Muscle of leg (tissue), 11 donors: ENCODE measurements around the gene GALC. TPM values are rescaled to one million over a fixed set of nuclear protein-coding genes. Genes with fewer than 3 reads are reported as not detected.
A peak's percentile ranks its signal among the peaks of the same experiment; 100 is the strongest.

Source experiments
- DNase-seq: peaks from one replicate; pipeline ENCODE4 v3.0.0; 2013
- H3K27ac ChIP-seq: one replicate; pipeline ENCODE4 v1.5.1; 2013; ENCODE audit warnings: mild to moderate bottlenecking, low read length, control low read depth
- H3K27me3 ChIP-seq: one replicate; pipeline ENCODE4 v1.6.1; 2013; ENCODE audit warnings: low read length; ENCODE audit not compliant: control insufficient read depth, insufficient read depth
- H3K36me3 ChIP-seq: one replicate; pipeline ENCODE4 v1.6.1; 2013; ENCODE audit warnings: low read length; ENCODE audit not compliant: control insufficient read depth, insufficient read depth
- H3K4me1 ChIP-seq: one replicate; pipeline ENCODE4 v1.6.1; 2013; ENCODE audit warnings: low read length; ENCODE audit not compliant: control insufficient read depth, insufficient read depth
- H3K4me3 ChIP-seq: one replicate; pipeline ENCODE4 v1.5.1; 2013; ENCODE audit warnings: low read length, control low read depth
- H3K9me3 ChIP-seq: replicated peaks from 2 replicates; pipeline ENCODE4 v1.6.1; 2013; ENCODE audit warnings: low read depth, low read length; ENCODE audit not compliant: control insufficient read depth
- WGBS: methylation state at CpG from one replicate; pipeline ENCODE4 v1.1.5; 2013; ENCODE audit warnings: missing lambda C conversion rate; ENCODE audit not compliant: insufficient coverage; 5-methylcytosine and 5-hydroxymethylcytosine counted together
- polyA plus RNA-seq, 8 donors: library from polyadenylated mRNA; unstranded; fragments of 120-200 nt; gene quantifications; one replicate each; pipeline versions ENCODE4 v1.2.1 to v1.2.3, GENCODE V29; 2013; ENCODE audit warnings: inconsistent platforms in 1 of 8, low replicate concordance in 1 of 8; ENCODE audit not compliant: insufficient read length in 8 of 8, insufficient read depth in 1 of 8
- total RNA-seq: library from RNA; stranded (reverse); fragments of 120-200 nt; gene quantifications from one replicate; pipeline ENCODE4 v1.2.4, GENCODE V29; 2013

The GALC gene
- total and polyA plus RNA-seq, 9 donors, result 17.8 to 31.8 (median 21.9) TPM

- no peaks in the 10 kb centered on the region for H3K9me3 ChIP-seq
- no peak overlapping the region for H3K27ac ChIP-seq
- no peak for DNase-seq
- no CpG with 5 or more reads among the region's 3 CpGs for WGBS
- H3K4me1 ChIP-seq, result no peaks in the 10 kb centered on the region
- peaks cover 7% of the 10 kb centered on the region for H3K36me3 ChIP-seq
- H3K4me3 ChIP-seq, result no peak overlapping the region
- H3K27me3 ChIP-seq, result no peaks in the 10 kb centered on the region
These were observed 26.2 kb downstream of the GALC start for GRCh38 chr14:87966816-87967215.

- H3K4me1 ChIP-seq, result no peaks in the 10 kb centered on the region
- DNase-seq, result no peak
- no CpG with 5 or more reads among the region's 2 CpGs for WGBS
- H3K27me3 ChIP-seq, result no peaks in the 10 kb centered on the region
- no peak overlapping the region for H3K4me3 ChIP-seq
- H3K27ac ChIP-seq, result no peak overlapping the region
- H3K9me3 ChIP-seq, result no peaks in the 10 kb centered on the region
- peaks cover 13% of the 10 kb centered on the region for H3K36me3 ChIP-seq
These were observed 31.7 kb downstream of the GALC start for GRCh38 chr14:87961246-87961645.

GRCh38 chr14:87960013-87960787 lies 32.8 kb downstream of the GALC start:
- peaks cover 13% of the 10 kb centered on the region for H3K36me3 ChIP-seq
- no peak for DNase-seq
- H3K9me3 ChIP-seq, result no peaks in the 10 kb centered on the region
- no peaks in the 10 kb centered on the region for H3K4me1 ChIP-seq
- H3K27ac ChIP-seq, result no peak overlapping the region
- H3K27me3 ChIP-seq, result no peaks in the 10 kb centered on the region
- no peak overlapping the region for H3K4me3 ChIP-seq
- WGBS, result 86% methylated on average over 4 of the region's 5 CpGs

DNA sequence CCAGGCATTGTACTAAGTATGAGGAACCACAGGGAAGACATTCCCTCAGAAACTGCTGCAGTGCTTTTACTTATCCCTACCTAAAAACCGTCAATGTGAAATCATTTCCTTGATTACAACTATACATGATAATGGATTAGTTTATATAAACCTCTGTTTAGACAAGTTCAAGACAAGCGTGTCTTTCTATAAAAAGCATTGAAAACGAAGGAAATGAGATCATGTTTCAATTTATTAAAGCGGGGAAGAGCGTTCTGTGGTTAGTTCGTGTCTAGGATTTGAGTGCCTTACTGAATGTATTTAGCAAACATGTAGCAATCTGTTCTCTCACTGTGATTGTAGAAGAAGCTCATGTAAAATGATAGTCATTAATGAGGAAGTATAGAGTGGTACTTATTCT lies 37.5 kb downstream of the GALC start:
- Histone ChIP-seq H3K4me1 (no peaks in the 10 kb centered on the region), H3K27me3 (no peaks in the 10 kb centered on the region), H3K36me3 (peaks cover 2% of the 10 kb centered on the region), H3K4me3 (no peak overlapping the region), H3K27ac (no peak overlapping the region), H3K9me3 (no peaks in the 10 kb centered on the region)
- WGBS, result 91% methylated on average over 4 of the region's 6 CpGs
- DNase-seq, result no peak

DNA sequence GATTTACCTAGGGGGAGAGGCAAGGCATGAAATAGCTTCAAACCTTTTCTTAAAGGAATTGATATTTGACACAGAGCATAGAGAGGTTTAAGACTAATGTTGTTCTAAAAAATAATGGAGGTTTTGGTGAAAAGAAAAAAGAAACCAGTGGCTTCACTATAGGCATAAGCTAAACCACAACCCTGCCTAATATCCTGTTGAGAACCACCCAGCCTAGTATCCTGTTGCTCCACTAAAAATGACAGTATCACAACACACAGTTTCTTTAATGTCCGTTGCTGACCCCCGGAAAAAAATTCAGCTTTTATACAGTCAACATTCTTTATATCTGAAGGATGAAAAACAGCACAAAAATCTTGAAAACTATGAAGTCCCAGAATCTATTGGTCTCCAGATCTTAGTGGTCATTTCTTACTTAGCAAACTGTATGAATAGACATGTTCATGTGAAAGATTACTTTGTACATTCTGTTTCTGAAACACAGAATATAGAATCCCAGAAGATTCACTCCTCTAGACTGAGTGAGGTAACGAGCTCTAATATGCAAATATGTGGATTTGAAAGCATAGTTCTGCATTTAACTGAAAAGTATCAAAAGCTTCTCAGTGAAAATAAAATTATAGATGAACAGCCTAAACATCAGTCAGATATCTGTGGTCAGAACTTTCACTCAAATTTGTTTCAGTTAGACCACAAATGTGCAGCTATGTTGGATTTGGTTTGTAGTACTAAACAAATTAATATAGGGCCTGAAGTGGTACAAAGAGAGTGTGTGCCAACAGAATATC lies 40.5 kb downstream of the GALC start:
- DNase-seq, result no peak
- H3K36me3 ChIP-seq, result peaks cover 3% of the 10 kb centered on the region
- H3K4me3 ChIP-seq, result no peak overlapping the region
- H3K27ac ChIP-seq, result no peak overlapping the region
- no peaks in the 10 kb centered on the region for H3K9me3 ChIP-seq
- no peaks in the 10 kb centered on the region for H3K4me1 ChIP-seq
- WGBS, result no CpG with 5 or more reads among the region's 3 CpGs
- no peaks in the 10 kb centered on the region for H3K27me3 ChIP-seq

- H3K4me3 ChIP-seq, result no peak overlapping the region
- H3K4me1 ChIP-seq, result no peaks in the 10 kb centered on the region
- no peaks in the 10 kb centered on the region for H3K9me3 ChIP-seq
- H3K27me3 ChIP-seq, result no peaks in the 10 kb centered on the region
- no peak overlapping the region for H3K27ac ChIP-seq
- DNase-seq, result peak; percentile 57
- no CpG with 5 or more reads among the region's 4 CpGs for WGBS
- H3K36me3 ChIP-seq, result peaks cover 9% of the 10 kb centered on the region
These were observed 47.9 kb downstream of the GALC start for GRCh38 chr14:87944987-87945604.

DNA sequence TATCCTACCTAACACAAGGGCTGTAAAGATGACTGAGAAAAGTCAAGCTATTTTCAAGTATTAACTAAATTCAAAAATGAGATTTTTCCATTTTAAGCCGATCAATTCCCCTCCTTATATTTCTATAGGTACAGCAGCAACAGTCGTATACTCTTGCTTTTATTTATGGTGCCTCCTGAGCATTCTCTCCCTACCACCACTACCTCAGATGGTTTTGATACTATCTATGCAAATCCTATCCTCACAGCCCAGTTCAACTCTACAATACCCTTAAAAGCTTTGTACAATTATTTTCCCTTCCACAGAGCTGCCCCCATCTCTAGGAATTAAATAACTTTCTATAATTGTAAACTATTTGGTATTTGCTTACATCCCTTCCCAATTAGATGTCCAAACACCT lies 52.1 kb downstream of the GALC start:
- 100% methylated on average over 2 of the region's 2 CpGs for WGBS
- Histone ChIP-seq H3K27ac (no peak overlapping the region), H3K4me3 (no peak overlapping the region), H3K36me3 (peaks cover 2% of the 10 kb centered on the region), H3K9me3 (no peaks in the 10 kb centered on the region), H3K4me1 (no peaks in the 10 kb centered on the region), H3K27me3 (no peaks in the 10 kb centered on the region)
- no peak for DNase-seq

- H3K4me3 ChIP-seq, result no peak overlapping the region
- no peaks in the 10 kb centered on the region for H3K27me3 ChIP-seq
- no peak overlapping the region for H3K27ac ChIP-seq
- no peaks in the 10 kb centered on the region for H3K4me1 ChIP-seq
- no peaks in the 10 kb centered on the region for H3K9me3 ChIP-seq
- peaks cover 2% of the 10 kb centered on the region for H3K36me3 ChIP-seq
- no peak for DNase-seq
- WGBS, result no CpG with 5 or more reads among the region's 3 CpGs
These were observed 52.6 kb downstream of the GALC start for GRCh38 chr14:87940382-87940781.

DNA sequence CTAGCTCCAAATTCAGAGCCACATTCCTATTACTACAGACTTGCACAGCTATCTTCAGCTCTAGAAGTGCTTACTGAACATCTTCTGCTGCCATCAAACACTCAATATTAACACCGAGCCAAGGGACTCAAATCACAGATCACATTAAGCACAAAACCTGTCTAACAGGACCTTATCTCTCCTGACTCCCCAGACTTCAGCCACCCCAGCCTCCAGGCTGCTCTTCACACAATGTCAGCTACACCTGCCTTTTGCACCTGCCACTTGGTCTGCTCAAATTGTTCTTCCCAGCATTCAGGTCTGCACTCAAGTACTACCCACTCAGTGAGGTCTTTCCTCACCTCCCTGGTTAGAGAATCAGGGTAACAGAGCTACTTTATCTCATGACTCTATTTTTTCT lies 57.1 kb downstream of the GALC start:
- H3K4me3 ChIP-seq, result no peak overlapping the region
- no peaks in the 10 kb centered on the region for H3K9me3 ChIP-seq
- no peak for DNase-seq
- H3K27ac ChIP-seq, result no peak overlapping the region
- no peaks in the 10 kb centered on the region for H3K4me1 ChIP-seq
- H3K27me3 ChIP-seq, result no peaks in the 10 kb centered on the region
- peaks cover 3% of the 10 kb centered on the region for H3K36me3 ChIP-seq
- WGBS, result 78% methylated on average over 1 of the region's 1 CpG

GRCh38 chr14:87935081-87935828 lies 57.7 kb downstream of the GALC start:
- Histone ChIP-seq H3K4me1 (no peaks in the 10 kb centered on the region), H3K27me3 (no peaks in the 10 kb centered on the region), H3K36me3 (peaks cover 2% of the 10 kb centered on the region), H3K9me3 (no peaks in the 10 kb centered on the region), H3K4me3 (no peak overlapping the region), H3K27ac (no peak overlapping the region)
- DNase-seq, result no peak
- WGBS, result no CpG with 5 or more reads among the region's 5 CpGs
